DOHH2 (cell line): ENCODE measurements around the gene KIF16B.
"Not testable (repeated sequence)": the region's sequence is repeated elsewhere in the genome, so short reads cannot be mapped to it uniquely, and the experiment has no call there.

ENCODE experiments used
- H3F3A ChIP-seq: fragments of 200-600 bp; sonication (generic), shearing (Covaris generic); 2 replicates; pipeline ENCODE4 v1.6.0; 2016; ENCODE audit warnings: antibody characterized with exemption, mild to moderate bottlenecking; ENCODE audit not compliant: control insufficient read depth, insufficient read depth
- H3K27ac ChIP-seq: fragments of 200-600 bp; sonication (generic); 2 replicates; pipeline ENCODE4 v1.5.1; 2014; ENCODE audit warnings: low read depth, mild to moderate bottlenecking, low read length, moderate library complexity
- H3K27me3 ChIP-seq: fragments of 200-600 bp; sonication (generic); 2 replicates; pipeline ENCODE4 v1.6.1; 2014; ENCODE audit warnings: mild to moderate bottlenecking, low read length, mixed read lengths; ENCODE audit not compliant: control insufficient read depth
- H3K36me3 ChIP-seq: fragments of 200-600 bp; sonication (generic); 2 replicates; pipeline ENCODE4 v1.6.1; 2014; ENCODE audit warnings: mild to moderate bottlenecking, low read length, moderate library complexity, mixed read lengths; ENCODE audit not compliant: control insufficient read depth
- H3K4me1 ChIP-seq: fragments of 200-600 bp; sonication (generic); 2 replicates; pipeline ENCODE4 v1.6.1; 2014; ENCODE audit warnings: mild to moderate bottlenecking, low read length, mixed read lengths; ENCODE audit not compliant: control insufficient read depth
- H3K4me2 ChIP-seq: fragments of 200-600 bp; sonication (generic); 2 replicates; pipeline ENCODE4 v1.6.0; 2014; ENCODE audit warnings: mild to moderate bottlenecking, low read length, moderate library complexity
- H3K4me3 ChIP-seq: fragments of 200-600 bp; sonication (generic); 2 replicates; pipeline ENCODE4 v1.5.1; 2014; ENCODE audit warnings: mild to moderate bottlenecking, low read length, mixed read lengths
- H3K79me2 ChIP-seq: fragments of 200-600 bp; sonication (generic); 2 replicates; pipeline ENCODE4 v1.6.1; 2014; ENCODE audit warnings: mild to moderate bottlenecking, low read length, mixed read lengths; ENCODE audit not compliant: control insufficient read depth
- H3K9me2 ChIP-seq: fragments of 200-600 bp; sonication (generic); replicated peaks from 2 replicates; pipeline ENCODE4 v1.6.1; 2014; ENCODE audit warnings: mild to moderate bottlenecking, low read length, mixed read lengths; ENCODE audit not compliant: control insufficient read depth
- H3K9me3 ChIP-seq: fragments of 200-600 bp; sonication (generic); 2 replicates; pipeline ENCODE4 v1.6.1; 2014; ENCODE audit warnings: antibody characterized with exemption, low read length, mixed read lengths; ENCODE audit not compliant: control insufficient read depth, insufficient read depth
- H4K20me1 ChIP-seq: fragments of 200-600 bp; sonication (generic); 2 replicates; pipeline ENCODE4 v1.6.0; 2014; ENCODE audit warnings: low read depth, mild to moderate bottlenecking, antibody characterized with exemption, low read length, moderate library complexity; ENCODE audit not compliant: control insufficient read depth, insufficient read depth
- CTCF ChIP-seq: fragments of 200-600 bp; sonication (generic); IDR thresholded peaks from one replicate; pipeline ENCODE4 v1.5.1; 2014; ENCODE audit warnings: antibody characterized with exemption, mild to moderate bottlenecking, low read depth, low read length; ENCODE audit not compliant: poor library complexity, severe bottlenecking
- EZH2phosphoT487 ChIP-seq: fragments of 200-600 bp; sonication (generic); IDR thresholded peaks from 2 replicates; pipeline ENCODE4 v1.6.1; 2017; ENCODE audit warnings: borderline replicate concordance, mild to moderate bottlenecking, antibody characterized with exemption, low read length, moderate library complexity, mixed read lengths

The KIF16B gene

GRCh38 chr20:16599257-16599656, 26.0 kb upstream of the KIF16B start:
- peaks cover 15% of the 10 kb centered on the region for H3K27me3 ChIP-seq
- no peaks in the 10 kb centered on the region for H3F3A ChIP-seq
- no peaks in the 10 kb centered on the region for H3K9me2 ChIP-seq
- no peaks in the 10 kb centered on the region for H3K9me3 ChIP-seq
- H3K4me3 ChIP-seq, result no peak overlapping the region
- no peaks in the 10 kb centered on the region for H3K79me2 ChIP-seq
- H3K4me1 ChIP-seq, result no peaks in the 10 kb centered on the region
- TF ChIP-seq CTCF, result no peak
- TF ChIP-seq EZH2phosphoT487, result no peak
- H3K27ac ChIP-seq, result no peak overlapping the region
- no peaks in the 10 kb centered on the region for H4K20me1 ChIP-seq
- H3K36me3 ChIP-seq, result no peaks in the 10 kb centered on the region
- no peak overlapping the region for H3K4me2 ChIP-seq

- TF ChIP-seq EZH2phosphoT487, result no peak
- no peak for TF ChIP-seq CTCF
- no peak overlapping the region for H3K4me3 ChIP-seq
- no peaks in the 10 kb centered on the region for H3K9me2 ChIP-seq
- peaks cover 21% of the 10 kb centered on the region for H3K27me3 ChIP-seq
- H3K79me2 ChIP-seq, result no peaks in the 10 kb centered on the region
- no peak overlapping the region for H3K4me2 ChIP-seq
- H3K9me3 ChIP-seq, result no peaks in the 10 kb centered on the region
- no peaks in the 10 kb centered on the region for H3K4me1 ChIP-seq
- no peaks in the 10 kb centered on the region for H3F3A ChIP-seq
- no peak overlapping the region for H3K27ac ChIP-seq
- no peaks in the 10 kb centered on the region for H4K20me1 ChIP-seq
- H3K36me3 ChIP-seq, result no peaks in the 10 kb centered on the region
Measured at GRCh38 chr20:16596991-16597390, 23.7 kb upstream of the KIF16B start.

GRCh38 chr20:16596404-16596803, 23.2 kb upstream of the KIF16B start:
- not testable (repeated sequence) for H3K36me3 ChIP-seq, H3K79me2 ChIP-seq, H3K4me2 ChIP-seq, H3K27ac ChIP-seq, H3K4me3 ChIP-seq, H3K9me3 ChIP-seq, H3K9me2 ChIP-seq, H4K20me1 ChIP-seq, H3F3A ChIP-seq, H3K4me1 ChIP-seq
- H3K27me3 ChIP-seq, result peaks cover 21% of the 10 kb centered on the region

- Histone ChIP-seq H4K20me1 (no peaks in the 10 kb centered on the region), H3K79me2 (no peaks in the 10 kb centered on the region), H3F3A (no peaks in the 10 kb centered on the region), H3K27ac (no peak overlapping the region), H3K36me3 (no peaks in the 10 kb centered on the region), H3K4me1 (no peaks in the 10 kb centered on the region), H3K4me3 (no peak overlapping the region), H3K27me3 (peaks cover 21% of the 10 kb centered on the region), H3K9me2 (no peaks in the 10 kb centered on the region), H3K4me2 (no peak overlapping the region), H3K9me3 (no peaks in the 10 kb centered on the region)
- TF ChIP-seq EZH2phosphoT487 (no peak), CTCF (no peak)
Measured at GRCh38 chr20:16595376-16595775, 22.1 kb upstream of the KIF16B start.
